Thymus (tissue), 11 donors: ENCODE data around the gene STAG3. TPM values are rescaled to one million over a fixed set of nuclear protein-coding genes. Genes with fewer than 3 reads are reported as not detected.

Experiments
- DNase-seq, 9 donors: peaks; one replicate each; pipeline ENCODE4 v3.0.0-alpha.2; 2013; ENCODE audit warnings: low spot score in 9 of 9, low read depth in 6 of 9, missing footprints in 1 of 9
- H3K27ac ChIP-seq, 2 donors: one replicate each; pipeline ENCODE4 v1.5.1; 2013; ENCODE audit warnings: control low read depth in 1 of 2, low read depth in 1 of 2, low read length in 1 of 2, mild to moderate bottlenecking in 1 of 2, moderate library complexity in 1 of 2
- H3K27me3 ChIP-seq, 2 donors: one replicate each; pipeline ENCODE4 v1.5.1; 2013; ENCODE audit warnings: low read length in 1 of 2; ENCODE audit not compliant: control insufficient read depth in 2 of 2, insufficient read depth in 1 of 2
- H3K36me3 ChIP-seq, 2 donors: one replicate each; pipeline ENCODE4 v1.5.1; 2013; ENCODE audit warnings: low read length in 1 of 2, mild to moderate bottlenecking in 1 of 2, moderate library complexity in 1 of 2; ENCODE audit not compliant: control insufficient read depth in 2 of 2, insufficient read depth in 2 of 2
- H3K4me1 ChIP-seq, 2 donors: one replicate each; pipeline ENCODE4 v1.5.1; 2013; ENCODE audit warnings: low read length in 2 of 2; ENCODE audit not compliant: control insufficient read depth in 2 of 2, insufficient read depth in 2 of 2
- H3K4me3 ChIP-seq, 2 donors: one replicate each; pipeline ENCODE4 v1.5.1; 2013; ENCODE audit warnings: low read length in 2 of 2, control low read depth in 1 of 2, mild to moderate bottlenecking in 1 of 2
- H3K9me3 ChIP-seq, 2 donors: one replicate each; pipeline ENCODE4 v1.5.1; 2013; ENCODE audit warnings: low read length in 1 of 2, mild to moderate bottlenecking in 1 of 2; ENCODE audit not compliant: control insufficient read depth in 2 of 2, insufficient read depth in 1 of 2
- WGBS: extraction: QIAGEN DNeasy Blood & Tissue Kit; methylation state at CpG from one replicate; pipeline ENCODE4 v1.1.7; 2013; 5-methylcytosine and 5-hydroxymethylcytosine counted together
- polyA plus RNA-seq: library from polyadenylated mRNA; stranded (reverse); fragments of 200-250 nt; gene quantifications from one replicate; pipeline ENCODE4 v1.2.3, GENCODE V29; 2013
- total RNA-seq: library from RNA; stranded (reverse); fragments of 120-200 nt; gene quantifications from one replicate; pipeline ENCODE4 v1.2.4, GENCODE V29; 2013
- donor health status: healthy.

STAG3 gene
- total and polyA plus RNA-seq, 2 donors, result 36.0 to 59.1 TPM

DNA sequence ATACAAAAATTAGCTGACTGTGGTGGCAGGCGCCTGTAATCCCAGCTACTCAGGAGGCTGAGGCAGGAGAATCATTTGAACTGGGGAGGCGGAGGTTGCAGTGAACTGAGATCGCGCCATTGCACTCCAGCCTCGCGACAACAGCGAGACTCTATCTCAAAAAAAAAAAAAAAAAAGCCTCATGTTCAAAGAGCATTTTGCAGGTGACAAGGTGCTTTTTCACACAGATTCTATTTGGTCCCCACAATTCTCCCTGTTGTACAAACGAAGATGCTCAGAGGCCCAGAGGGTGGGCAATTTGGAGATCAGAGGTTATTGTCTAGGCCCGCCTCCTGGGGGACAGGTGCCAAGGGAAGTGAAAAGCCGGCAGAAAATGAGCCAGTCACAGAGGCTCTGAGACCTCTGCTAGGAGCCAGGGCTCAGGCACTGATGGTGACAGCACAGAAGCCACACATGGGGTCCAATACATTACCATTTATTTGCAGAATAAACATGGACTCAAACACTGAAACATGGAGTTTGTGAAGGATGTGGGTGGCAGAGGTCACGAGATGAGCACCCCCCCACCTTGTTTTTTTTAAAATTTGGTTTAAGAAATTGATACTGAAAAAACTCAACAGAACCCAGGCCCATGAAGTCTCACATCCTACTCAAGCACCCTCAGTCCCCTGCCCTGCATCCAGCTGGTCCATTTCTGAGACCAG lies 8.4 kb upstream of the STAG3 start:
- peaks cover 0 to 3% of the 10 kb centered on the region in 2 donors for H3K9me3 ChIP-seq
- H3K4me1 ChIP-seq, result peaks cover 45 to 77% of the 10 kb centered on the region in 2 donors
- WGBS, result 30% methylated on average over 11 of the region's 11 CpGs
- peak in 5 of 9 donors; percentile 71 to 91 (median 76) for DNase-seq
- peaks cover 5 to 17% of the 10 kb centered on the region in 2 donors for H3K36me3 ChIP-seq
- H3K4me3 ChIP-seq, result peak overlapping the region in 1 of 2 donors; percentile 77
- peak overlapping the region; percentile 89 to 98 for H3K27ac ChIP-seq
- H3K27me3 ChIP-seq, result peaks cover 0 to 4% of the 10 kb centered on the region in 2 donors

DNA sequence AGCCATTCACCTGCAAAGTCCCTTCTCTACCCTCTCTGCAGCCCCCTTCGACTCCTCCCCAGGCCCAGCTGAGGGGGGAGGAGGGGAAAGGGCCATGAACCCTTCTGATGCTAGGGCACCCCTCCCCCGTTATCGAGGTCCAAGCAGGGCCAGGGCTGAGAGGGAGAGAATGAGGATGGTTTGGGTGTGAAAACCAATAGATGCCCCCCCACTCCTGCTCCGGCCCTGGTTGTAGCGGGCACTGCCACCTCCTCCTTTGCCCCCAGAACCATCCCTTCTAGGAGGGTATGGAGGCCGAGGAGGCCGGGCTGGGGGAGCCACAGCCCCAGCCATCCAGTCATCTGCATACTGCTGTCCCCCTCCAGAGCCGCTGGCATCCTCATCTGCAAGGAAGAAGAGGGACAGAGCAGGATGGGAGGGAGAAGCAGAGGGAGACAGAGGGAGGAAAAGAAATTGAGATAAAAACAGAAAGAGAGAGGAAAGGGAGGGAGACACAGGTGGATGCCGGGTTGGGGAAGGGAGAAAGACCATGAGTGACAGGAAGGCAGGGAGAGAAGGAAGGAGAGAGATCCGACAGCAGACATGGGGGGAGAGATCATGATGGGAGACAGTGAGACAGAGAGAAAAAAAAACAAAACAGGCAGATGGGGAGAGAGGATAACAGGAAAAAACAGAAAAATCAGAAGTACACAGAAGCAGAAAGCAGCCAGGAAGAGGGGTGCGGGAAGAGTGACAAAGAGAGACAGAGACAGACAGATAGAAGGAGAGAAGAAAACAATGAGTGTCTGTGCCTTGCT lies 7.4 kb upstream of the STAG3 start:
- peaks cover 45 to 76% of the 10 kb centered on the region in 2 donors for H3K4me1 ChIP-seq
- H3K36me3 ChIP-seq, result peaks cover 7 to 22% of the 10 kb centered on the region in 2 donors
- H3K27ac ChIP-seq, result peak overlapping the region; percentile 81 to 98
- peaks cover 0 to 3% of the 10 kb centered on the region in 2 donors for H3K9me3 ChIP-seq
- no peak for DNase-seq
- 89% methylated on average over 11 of the region's 11 CpGs for WGBS
- peaks cover 0 to 4% of the 10 kb centered on the region in 2 donors for H3K27me3 ChIP-seq
- H3K4me3 ChIP-seq, result peak overlapping the region; percentile 56

DNA sequence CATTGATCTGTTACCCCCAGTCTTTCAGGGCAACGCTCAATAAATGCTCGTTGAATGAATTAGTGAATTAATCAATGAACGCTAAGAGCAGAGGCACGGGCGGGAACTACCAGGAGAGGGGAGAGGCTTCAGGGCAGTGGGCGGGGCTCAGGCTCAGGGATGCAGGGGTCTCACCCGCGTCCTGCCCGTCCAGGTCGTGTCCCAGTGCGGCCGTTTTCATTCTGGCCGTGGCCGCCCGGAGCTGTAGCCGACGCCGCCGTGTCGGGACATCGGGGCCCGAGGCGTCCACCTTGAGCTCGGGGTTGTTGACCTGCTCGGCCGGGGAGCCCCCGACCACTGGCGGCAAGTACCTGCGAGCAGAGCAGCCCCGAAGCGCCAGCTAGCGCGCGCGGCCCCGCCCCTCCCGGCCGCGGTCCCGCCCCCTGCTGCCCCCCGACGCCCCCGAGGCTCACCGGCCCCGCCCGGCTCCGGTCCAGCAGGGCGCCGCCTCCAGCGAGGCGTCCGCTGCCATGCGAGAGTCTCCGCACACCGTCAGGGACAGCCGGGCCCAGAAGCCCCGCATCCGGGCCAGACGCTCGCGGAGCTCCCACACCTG lies 6.5 kb upstream of the STAG3 start:
- Histone ChIP-seq H3K9me3 (peaks cover 0 to 3% of the 10 kb centered on the region in 2 donors), H3K4me3 (peak overlapping the region; percentile 56), H3K36me3 (peaks cover 7 to 21% of the 10 kb centered on the region in 2 donors), H3K27ac (peak overlapping the region; percentile 66 to 98), H3K27me3 (peaks cover 0 to 4% of the 10 kb centered on the region in 2 donors), H3K4me1 (peaks cover 49 to 76% of the 10 kb centered on the region in 2 donors)
- peak in 1 of 9 donors; percentile 68 for DNase-seq
- 5% methylated on average over 61 of the region's 61 CpGs for WGBS

GRCh38 chr7:100171840-100172239 lies 5.9 kb upstream of the STAG3 start:
- no peak for DNase-seq
- Histone ChIP-seq H3K27ac (peak overlapping the region in 1 of 2 donors; percentile 77), H3K9me3 (peaks cover 0 to 3% of the 10 kb centered on the region in 2 donors), H3K4me3 (peak overlapping the region in 1 of 2 donors; percentile 56), H3K36me3 (peaks cover 7 to 21% of the 10 kb centered on the region in 2 donors), H3K27me3 (peaks cover 0 to 3% of the 10 kb centered on the region in 2 donors), H3K4me1 (peaks cover 44 to 75% of the 10 kb centered on the region in 2 donors)
- WGBS, result 12% methylated on average over 22 of the region's 22 CpGs

DNA sequence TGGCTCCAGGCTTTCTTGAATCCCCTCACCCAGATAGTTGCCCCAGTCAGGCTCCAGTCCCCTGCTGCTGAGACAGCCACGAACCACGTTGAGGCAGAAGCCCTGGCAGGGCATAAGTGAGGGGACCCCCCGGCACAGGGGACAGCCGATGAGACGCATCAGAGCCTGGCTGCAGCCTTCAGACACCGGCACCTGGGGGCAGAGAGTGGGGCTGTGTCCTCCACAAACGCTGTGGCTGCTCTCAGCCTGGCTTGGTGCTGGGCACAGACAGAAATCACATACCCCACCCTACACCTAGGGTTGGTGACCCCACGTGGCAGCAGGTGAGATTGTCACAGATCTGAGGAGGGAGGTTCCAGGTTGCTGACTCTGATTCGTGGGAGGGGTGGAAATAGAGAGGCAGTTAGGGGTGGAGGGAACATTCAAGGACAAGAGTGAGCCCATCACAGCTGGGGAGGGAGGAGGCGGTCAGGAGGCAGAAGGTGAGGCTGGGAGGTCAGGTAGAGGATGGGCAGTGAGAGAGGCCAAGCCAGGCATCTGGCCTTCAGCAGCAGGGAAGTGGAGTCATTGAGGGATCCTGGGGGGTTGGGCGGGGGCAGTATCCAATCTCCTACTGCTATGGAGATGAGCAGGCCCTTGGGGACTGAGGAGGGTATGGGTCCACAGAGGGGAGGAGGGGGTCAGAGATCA lies 3.8 kb upstream of the STAG3 start:
- Histone ChIP-seq H3K4me1 (peaks cover 31 to 68% of the 10 kb centered on the region in 2 donors), H3K27ac (no peak overlapping the region), H3K4me3 (no peak overlapping the region), H3K36me3 (peaks cover 4 to 21% of the 10 kb centered on the region in 2 donors), H3K9me3 (peaks cover 0 to 21% of the 10 kb centered on the region in 2 donors), H3K27me3 (peaks cover 0 to 3% of the 10 kb centered on the region in 2 donors)
- WGBS, result 97% methylated on average over 11 of the region's 11 CpGs
- no peak for DNase-seq

DNA sequence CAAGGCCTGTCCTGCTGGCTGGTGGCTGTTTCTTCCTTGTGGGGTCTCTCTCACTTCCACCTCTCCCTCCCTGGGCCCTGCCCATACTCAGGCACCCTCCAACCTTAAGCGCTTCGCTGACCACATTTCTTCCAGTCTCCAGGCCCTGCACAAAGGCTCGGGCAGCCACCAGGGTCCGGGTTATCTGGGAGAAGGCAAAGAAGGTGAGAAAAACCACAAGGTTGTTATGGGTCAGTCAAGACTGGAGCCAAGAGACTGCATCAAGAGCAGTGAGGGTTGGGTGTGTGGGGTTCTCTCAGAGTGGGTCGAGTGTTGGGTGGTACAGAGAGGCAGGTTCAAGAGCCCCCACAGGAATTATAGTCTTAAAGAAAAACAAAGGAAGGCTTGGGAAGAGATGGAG lies 3.1 kb upstream of the STAG3 start:
- H3K27ac ChIP-seq, result no peak overlapping the region
- H3K36me3 ChIP-seq, result peaks cover 4 to 21% of the 10 kb centered on the region in 2 donors
- H3K27me3 ChIP-seq, result peaks cover 0 to 3% of the 10 kb centered on the region in 2 donors
- whole genome bisulfite sequencing, result over 99% methylated on average over 5 of the region's 5 CpGs
- H3K9me3 ChIP-seq, result peaks cover 0 to 22% of the 10 kb centered on the region in 2 donors
- H3K4me1 ChIP-seq, result peaks cover 24 to 68% of the 10 kb centered on the region in 2 donors
- H3K4me3 ChIP-seq, result no peak overlapping the region
- DNase-seq, result no peak

- H3K9me3 ChIP-seq, result peaks cover 0 to 20% of the 10 kb centered on the region in 2 donors
- no peak overlapping the region for H3K27ac ChIP-seq
- no peak for DNase-seq
- H3K4me3 ChIP-seq, result no peak overlapping the region
- peaks cover 0 to 3% of the 10 kb centered on the region in 2 donors for H3K27me3 ChIP-seq
- peaks cover 4 to 18% of the 10 kb centered on the region in 2 donors for H3K36me3 ChIP-seq
- H3K4me1 ChIP-seq, result peaks cover 22 to 68% of the 10 kb centered on the region in 2 donors
- whole genome bisulfite sequencing, result 97% methylated on average over 14 of the region's 14 CpGs
These were observed 2.3 kb upstream of the STAG3 start for GRCh38 chr7:100175296-100175935.
